ENCODE results near the gene CSF2. TPM values are rescaled to one million over a fixed set of nuclear protein-coding genes. Genes with fewer than 3 reads are reported as not detected.

Gene CSF2
- total RNA-seq, 1 experiment from 2014 or later = not detected

DNA sequence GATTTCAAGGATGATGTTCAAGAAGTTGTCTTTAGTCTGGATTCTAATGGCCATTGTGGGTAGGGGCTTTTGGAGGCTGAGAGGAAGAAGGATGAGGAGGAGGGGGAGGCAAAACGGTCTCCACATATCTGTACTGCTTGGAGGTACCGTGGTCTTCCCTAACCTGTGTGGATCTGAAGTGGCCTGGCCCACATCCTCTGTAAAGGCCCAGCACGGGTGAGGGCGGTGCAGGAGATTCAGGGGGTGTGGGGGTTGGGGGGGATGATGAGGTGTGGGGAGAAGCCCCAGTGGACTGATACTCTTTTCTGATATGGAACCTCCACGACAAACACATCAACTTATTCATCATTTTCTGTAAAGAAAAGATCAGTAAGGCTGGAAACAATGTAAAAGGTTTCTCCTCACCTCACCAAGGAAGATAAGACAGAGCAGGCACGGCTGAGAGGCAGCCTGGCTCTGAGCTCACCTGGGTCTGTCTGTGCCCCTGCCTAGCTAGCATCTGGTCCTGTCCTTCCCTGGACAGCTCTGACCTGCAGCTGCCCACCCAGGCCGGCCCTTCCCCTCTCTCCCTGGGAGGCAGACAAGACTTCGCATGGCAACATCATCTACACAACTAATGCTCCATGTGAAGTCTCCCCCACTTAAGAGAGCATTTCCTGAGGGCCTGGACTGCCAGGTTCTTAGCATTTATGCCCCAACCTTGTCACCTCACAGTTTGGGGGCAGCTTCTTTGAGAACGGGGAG lies 18.7 kb upstream of the CSF2 start:
- DNase-seq (ENCODE audit: low read depth) = no peak

DNA sequence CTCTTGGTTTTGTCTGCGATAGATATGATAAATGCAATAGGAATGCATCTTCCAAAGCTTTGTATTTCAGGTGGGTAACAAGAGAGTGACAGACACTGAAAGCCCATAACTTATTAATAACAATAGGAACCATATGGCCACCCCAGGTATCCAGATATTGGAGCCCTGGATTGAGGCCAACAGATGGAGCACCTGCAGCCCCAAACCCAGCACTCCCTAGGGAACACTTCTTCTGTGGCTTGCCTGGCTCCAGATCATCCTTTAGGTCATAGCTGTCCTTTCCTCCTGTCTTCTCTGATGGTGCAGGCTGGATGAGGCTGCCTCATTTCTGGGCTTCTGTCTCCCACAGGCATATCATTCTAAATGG lies 18.2 kb upstream of the CSF2 start:
- no peak for DNase-seq (ENCODE audit: low read depth)

DNA sequence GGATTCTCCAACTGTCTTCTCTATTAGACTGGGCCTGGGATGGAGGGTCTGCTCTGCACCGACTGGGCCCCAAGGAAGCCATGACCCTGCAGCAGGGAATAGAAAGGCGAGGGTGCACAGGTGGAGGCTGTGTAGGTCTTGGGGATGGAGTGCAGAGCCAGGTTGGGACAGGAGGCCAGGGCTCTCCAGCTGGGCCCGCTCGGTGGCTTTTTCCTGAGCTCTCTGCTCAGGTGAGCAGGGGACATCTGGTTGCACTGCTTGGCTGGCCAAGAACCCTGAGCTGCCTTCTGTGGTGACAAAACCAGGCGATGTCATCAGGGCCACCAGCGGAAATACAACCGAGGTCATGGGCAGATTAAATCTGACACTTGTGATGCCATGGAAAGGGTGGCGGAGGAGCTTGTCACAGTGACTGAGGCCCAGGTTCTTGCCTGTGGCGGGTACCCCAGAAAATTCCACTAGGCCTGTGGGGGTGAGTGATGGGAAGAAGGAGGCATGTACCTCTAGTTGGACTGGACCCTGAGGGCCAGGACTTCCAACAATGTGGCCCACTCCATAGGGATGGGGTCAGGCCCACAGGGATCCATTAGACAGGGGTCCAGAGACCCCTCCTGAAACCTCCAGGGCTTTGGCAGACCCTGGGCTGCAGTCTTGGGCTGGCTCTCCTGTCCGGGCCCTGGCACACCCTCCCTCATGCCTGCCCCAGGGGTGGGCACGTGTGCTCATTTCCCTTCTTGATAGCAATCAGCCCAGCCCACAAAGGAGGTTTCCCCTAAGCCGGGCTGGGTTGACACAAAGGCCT lies 17.6 kb upstream of the CSF2 start:
- DNase-seq (ENCODE audit: low read depth) = no peak

DNA sequence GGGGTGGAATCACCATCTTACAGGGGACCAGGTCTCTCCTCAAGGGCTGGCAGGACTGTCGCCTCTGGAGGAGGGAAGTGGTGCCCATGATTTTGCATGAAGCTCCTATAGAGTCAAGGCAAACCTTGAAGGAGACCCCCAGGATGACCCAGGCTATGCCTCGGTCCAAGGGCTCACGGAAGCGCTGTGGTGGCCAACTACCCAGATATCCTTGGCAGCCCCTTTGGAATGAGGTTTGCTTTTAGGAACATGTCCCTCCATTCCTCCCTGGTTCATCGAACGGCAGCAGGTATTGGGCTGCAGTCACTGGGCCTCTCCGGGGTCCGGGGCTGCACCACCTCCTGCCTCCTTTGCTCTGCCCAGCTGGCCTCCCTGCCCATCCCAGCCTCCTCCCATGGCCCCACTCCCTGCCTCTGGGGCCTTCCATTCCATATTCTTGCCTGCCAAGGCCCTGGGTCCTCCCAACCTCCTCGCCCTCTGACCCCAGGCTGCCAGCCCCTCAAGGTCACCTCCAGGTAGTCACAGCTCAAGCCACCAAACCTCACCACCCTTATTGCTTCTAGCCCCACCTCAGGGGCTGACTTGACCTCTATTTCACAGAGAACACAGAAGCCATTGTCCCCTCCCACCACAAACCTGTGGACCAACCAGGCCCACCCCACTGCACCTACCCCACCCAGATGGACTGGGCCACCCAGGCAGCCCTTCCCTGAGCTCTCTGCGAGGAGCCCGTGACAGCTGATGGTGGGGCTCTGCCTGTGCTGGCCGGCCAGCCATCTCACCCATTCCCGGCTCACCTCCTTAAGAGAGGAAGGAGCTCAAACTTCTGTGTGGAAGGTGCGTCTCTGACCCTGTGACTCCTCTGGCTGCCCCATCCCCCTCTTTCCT lies 16.7 kb upstream of the CSF2 start:
- DNase-seq (ENCODE audit: low read depth) = no peak

DNA sequence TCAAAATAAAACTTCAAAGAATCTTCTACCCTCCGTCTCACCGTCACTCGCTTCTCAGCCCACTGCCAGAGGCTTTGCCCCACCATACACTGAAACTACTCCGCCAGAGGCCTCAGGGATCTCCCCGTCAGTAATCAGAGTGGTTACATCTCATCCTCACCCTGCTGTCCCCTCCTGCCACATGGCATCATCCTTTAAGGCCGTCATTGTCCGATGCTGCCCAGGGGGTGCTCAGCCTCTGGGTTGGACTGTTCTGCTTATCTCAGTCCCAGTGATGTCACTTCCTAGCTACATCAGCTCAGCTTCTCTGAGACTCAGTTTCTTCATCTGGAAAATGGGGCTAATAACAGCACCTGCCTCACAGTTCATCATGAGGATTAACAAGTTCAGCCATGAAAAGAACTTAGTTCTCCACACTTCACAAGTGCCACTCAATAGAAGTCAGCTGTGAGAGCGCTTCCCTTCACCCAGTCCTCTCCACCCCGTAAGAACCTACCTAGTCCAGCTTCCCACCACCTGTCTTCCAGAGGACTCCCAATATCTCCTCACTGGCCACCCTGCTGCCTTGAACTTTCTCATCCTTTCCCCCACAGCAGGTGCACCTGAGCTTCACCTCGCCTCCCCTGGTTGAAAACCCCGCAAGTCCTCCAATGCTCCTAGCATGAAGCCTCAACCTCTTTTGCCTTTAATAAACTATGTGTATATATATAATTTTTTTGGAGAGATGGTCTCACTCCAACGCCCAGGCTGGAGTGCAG lies 15.9 kb upstream of the CSF2 start:
- DNase-seq (ENCODE audit: low read depth) = no peak

DNA sequence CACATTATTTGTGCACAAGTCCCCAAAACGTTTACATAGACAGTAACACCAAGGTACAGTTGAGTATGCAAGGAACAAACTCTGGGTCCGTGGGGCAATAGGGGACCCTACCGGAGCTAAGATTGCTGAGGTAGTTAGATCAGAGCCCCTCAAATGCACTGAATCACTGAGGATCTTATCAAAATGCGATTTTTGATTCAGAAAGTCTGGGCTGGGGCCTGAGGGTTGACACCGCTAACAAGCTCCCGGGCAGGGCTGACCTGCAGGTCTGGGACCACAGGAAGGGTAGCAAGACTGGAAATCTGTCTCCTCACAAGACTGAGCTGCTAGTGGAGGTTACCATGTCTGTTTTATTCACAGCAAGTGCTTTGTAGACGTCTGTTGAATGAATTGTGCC lies 14.9 kb upstream of the CSF2 start:
- DNase-seq (ENCODE audit: low read depth) = no peak

DNA sequence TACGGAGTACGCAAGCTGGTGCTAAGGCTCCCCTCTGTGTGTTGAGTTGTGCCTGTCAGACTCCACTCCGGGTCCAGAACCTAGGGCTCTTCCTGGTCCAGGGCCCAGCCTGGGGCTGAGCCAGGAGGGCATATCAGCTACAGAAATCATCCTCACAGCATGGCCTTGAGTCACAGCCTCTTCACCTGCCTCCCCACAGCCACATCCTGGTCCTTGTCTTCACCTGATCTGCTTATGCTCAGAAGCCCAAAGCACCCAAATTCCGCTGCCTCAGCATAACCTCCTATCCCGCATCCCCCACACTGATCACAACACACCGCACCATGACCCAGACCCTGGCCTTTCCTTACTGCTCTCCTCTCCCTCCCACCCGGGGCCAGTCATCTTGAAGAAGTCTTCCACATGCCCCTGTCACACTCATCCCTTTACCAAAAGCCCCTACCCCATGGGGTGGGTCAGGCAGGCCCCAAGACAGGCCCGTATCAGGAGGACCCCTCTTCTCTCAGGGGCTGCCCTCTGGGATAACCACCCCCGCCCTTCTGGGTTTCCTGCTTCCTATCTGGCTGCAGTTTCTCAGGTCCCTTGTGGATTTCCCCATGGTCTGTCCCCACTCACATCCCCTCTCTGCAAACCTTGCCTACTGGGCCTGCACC lies 14.4 kb upstream of the CSF2 start:
- DNase-seq (ENCODE audit: low read depth) = no peak

DNA sequence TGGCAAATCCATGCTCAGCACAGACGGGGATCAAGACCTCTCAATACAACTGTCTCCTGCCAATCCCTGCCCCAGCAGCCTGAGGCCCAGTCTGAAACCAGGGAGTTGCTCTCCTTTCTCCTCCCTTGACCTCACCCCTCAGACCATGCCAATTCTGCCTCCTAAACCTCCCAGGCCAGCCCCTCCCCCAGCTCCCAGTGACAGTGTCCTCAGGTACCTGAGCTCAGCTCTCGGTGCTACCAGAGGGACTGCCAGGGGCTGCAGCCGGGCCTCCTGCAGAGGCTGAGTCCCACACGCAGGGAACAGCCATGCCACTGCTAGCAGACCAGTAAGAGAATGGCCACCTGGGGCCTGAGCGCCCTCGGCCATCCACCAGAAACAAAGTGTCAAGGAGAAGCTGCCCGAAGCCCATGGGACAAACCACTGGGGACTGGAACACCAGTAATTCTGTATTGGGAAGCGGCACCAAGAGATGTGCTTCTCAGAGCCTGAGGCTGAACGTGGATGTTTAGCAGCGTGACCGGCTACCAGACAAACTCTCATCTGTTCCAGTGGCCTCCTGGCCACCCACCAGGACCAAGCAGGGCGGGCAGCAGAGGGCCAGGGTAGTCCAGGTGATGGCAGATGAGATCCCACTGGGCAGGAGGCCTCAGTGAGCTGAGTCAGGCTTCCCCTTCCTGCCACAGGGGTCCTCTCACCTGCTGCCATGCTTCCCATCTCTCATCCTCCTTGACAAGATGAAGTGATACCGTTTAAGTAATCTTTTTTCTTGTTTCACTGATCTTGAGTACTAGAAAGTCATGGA lies 13.7 kb upstream of the CSF2 start:
- no peak for DNase-seq (ENCODE audit: low read depth)

DNA sequence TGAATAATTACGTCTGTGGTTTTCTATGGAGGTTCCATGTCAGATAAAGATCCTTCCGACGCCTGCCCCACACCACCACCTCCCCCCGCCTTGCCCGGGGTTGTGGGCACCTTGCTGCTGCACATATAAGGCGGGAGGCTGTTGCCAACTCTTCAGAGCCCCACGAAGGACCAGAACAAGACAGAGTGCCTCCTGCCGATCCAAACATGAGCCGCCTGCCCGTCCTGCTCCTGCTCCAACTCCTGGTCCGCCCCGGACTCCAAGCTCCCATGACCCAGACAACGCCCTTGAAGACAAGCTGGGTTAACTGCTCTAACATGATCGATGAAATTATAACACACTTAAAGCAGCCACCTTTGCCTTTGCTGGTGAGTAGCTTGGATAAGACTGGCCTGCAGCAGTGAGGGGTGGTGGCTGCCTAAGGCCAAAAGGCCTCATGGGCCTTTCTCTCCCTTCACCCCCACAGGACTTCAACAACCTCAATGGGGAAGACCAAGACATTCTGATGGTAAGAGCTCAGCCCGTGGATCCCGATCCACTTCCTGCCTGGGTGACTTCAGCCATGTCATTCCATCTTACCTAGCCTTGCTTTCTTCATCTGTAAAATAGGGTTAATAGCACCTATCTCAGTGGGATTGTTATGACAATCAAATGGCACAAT lies 13.0 kb upstream of the CSF2 start, which contains the start of gene IL3:
Gene IL3, plus strand, starts transcription at position 155 of the 661 bp plus-strand sequence. Its CDS starts 52 bp downstream, at position 207.
- DNase-seq (ENCODE audit: low read depth) = no peak

DNA sequence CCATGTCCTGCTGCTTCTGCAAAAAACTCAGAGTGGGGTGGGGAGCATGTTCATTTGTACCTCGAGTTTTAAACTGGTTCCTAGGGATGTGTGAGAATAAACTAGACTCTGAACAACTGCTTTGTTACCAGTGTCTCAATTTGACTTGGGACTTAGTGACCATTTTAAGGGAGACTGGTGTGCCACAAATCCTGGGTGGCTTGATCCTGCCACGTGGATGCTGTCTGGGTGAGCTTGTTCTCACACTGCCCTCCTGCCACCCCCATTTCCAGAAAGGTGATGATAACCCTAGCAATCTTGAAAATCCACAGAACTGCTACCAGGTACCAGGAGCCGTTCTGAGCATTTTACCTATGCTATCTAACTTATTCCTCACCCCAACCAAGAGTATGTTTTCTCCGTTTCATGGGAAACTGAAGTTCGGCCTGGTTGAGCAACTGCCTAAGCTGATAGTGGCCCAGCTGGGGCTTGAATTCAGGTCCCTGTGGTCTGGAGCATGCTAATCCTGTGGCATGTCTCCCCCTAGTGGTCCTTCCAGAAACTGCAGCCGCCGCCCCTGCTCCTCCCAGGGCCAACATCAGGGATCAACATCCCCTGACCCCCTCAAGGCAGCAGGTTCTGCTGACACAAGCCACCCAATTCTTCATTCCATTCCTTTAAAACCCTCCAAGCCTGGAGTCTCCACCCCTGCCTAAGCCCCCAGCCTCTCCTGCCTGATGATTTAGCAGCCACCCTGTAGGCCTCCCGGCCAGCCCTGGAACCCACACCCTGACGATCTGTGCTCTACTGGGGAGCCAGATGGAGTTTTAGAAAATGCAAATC lies 10.3 kb upstream of the CSF2 start:
- DNase-seq (ENCODE audit: low read depth) = peak; percentile 56

DNA sequence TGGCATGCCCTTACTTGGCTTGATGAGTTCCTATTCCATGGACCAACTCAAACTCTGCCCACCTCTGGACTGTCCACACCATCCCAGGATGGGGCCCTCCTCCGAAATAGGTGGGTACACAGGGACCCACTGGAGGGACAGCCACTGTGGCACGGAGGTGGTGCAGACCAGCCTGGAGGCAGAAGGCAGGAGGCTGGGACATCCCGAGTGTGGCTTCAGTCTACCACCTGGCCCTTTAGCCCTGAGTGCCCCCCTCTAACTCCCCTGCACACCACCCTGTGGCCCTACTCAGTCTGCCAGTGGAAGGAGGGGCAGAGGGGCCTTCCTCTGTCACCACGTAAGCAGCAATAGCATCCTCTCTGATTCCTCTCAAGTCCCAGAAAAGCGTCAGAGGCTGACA lies 9.4 kb upstream of the CSF2 start:
- DNase-seq (ENCODE audit: low read depth) = no peak

DNA sequence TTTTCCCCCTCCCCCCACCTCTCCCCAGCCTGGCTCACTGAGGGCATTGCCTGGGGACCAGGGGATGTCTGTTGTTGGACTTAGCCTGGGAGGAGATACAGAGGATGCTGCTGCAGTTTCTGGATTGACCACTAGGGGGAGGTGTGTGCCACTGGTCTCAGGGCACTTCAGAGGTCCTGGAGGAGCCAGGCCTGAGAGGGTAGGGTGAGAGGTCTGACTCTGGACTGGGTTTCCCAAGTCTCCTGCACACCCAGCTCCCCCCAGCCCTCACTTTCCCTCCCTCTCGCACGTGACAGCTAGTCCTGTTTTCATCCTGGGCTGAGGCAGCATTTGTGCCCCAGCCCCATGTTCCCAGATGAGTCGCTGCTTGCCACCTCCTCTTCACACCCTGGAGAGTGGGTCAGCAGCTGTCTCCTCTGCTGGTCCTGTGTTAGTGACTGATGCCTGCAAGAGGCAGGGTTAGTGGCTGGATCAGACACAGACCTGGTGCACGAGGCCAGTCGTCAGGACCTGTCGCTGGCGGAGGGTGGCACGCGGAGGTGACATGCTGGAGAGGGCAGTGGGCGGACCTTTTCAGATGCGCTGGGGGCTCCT lies 8.8 kb upstream of the CSF2 start:
- peak; percentile 79 for DNase-seq (ENCODE audit: low read depth)

DNA sequence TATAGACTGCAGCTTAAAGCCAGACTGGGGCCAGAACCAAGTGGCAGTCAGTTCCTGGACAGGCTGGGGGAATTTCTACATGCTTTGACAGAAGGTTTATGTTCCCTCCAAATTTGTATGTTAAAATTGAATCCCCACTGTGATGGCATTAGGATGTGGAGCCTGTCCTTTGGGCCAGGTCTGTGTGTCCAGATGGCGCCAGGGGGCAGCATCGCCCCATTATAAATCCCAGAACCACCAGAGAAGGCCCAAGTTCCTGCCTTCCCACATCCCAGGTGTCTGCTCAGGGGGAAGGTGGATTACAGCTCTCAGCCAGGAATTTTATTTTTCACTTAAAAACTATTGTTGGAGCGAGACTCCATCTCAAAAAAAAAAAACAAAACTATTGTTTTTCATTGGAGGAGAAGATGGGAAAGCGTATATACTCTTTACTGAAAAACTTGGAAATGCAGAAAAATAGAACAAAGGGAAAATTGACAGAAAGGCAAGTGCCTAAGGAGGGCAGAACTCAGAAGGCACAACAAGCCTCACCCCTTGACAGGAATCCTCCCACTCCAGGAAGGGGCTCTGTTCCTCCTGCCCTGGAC lies 8.1 kb upstream of the CSF2 start:
- DNase-seq (ENCODE audit: low read depth) = peak; percentile 80

DNA sequence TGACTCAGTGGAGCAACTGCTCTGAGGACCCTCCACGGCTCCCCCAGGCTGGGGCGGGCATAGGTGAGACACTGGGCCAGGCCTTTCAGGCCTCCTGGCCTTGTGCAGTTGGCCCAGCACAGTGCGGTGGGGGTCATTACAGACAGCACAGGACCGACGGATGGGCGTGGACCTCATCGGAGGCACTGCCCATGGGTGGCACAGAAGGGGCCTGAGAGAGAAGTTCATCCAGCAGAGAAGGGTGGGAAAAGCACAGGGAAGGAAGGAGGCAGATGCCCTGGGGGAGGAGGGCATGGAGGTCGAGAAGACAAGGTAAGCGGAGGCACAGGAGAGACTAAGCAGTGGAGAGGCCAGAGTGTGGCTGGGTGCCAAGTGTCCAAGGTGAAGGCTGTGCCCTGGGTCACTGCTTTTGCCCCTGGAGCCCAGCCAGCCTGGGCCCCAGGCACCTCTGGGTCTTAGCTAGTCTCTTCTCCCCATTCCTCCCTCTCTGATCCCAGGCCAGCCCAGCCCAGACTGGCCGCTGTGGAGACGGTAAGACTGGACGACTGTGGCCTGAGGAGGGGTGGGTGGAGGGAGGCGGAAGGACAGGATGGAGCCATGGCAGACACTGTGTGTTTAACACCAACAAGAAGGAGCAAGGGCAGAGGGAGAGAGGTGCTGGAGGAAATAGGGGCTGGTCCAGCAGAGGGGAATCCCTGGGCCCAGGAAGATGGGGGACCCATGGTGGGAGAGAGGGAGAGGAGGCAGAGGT lies 7.5 kb upstream of the CSF2 start:
- no peak for DNase-seq (ENCODE audit: low read depth)

DNA sequence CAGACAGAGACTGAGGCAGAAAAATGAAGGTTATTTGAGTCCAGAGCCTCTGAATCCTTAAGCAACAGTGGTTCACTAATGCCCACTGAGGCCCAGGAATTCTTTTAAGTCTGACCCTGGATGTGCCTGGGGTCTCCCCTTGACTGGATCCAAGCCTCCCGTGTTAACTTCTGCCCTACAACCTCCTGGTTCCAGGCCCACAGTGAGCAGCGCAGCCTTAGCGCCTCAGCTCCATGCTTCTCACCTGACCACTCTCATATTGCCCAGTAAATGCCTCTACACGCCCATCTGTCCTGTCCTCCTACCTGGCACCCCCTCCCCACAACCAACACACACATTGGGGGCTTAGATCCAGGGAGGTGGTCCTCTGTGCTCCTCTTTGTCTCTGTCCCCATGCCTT lies 6.7 kb upstream of the CSF2 start:
- DNase-seq (ENCODE audit: low read depth) = no peak

DNA sequence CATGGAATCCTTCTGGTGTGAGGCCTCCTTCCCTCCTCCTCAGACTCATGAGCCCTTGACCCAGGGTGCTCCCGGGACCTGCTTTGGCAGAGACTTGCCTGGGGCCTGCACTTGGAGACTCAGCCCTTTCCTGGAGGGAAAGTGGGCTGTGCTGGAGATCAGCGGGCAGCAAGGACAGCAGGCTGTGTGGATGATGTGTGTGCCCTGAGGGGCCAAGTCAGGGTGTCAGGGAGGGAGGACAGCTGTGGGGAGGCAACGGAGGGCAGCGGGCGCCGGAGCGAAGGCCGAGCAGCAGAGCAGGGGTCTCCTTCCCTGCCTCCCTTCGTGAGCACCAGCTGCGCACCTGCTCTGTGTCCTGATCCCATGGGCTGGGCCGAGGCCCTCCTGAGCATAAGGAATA lies 6.1 kb upstream of the CSF2 start:
- DNase-seq (ENCODE audit: low read depth) = no peak

Measured in HT1080 (cell line).